ENCODE measurements around the gene TANGO2. TPM values are rescaled to one million over a fixed set of nuclear protein-coding genes. Genes with fewer than 3 reads are reported as not detected.

TANGO2 gene
- total RNA-seq, 1 donor from 2014 or later: 44.2 TPM

- Histone ChIP-seq H3K27me3 (ENCODE audit: control insufficient read depth, insufficient read depth, low read length) (no peaks in the 10 kb centered on the region), H3K4me3 (ENCODE audit: low read depth, low read length) (no peak overlapping the region), H3K36me3 (ENCODE audit: control insufficient read depth, insufficient read depth, low read length) (no peaks in the 10 kb centered on the region)
- FAIRE-seq: peak; percentile 43
- no peak for DNase-seq (ENCODE audit: low read depth)
- TF ChIP-seq CTCF (IDR thresholded peaks at IDR 0.05; ENCODE audit: insufficient read depth, low read length, severe bottlenecking): no peak
Observed at GRCh38 chr22:20009582-20010306, 11.2 kb upstream of the TANGO2 start.

- no peaks in the 10 kb centered on the region for H3K27me3 ChIP-seq (ENCODE audit: control insufficient read depth, insufficient read depth, low read length)
- DNase-seq (ENCODE audit: low read depth) (peak; percentile 60), FAIRE-seq (peak; percentile 95)
- no peak overlapping the region for H3K4me3 ChIP-seq (ENCODE audit: low read depth, low read length)
- no peaks in the 10 kb centered on the region for H3K36me3 ChIP-seq (ENCODE audit: control insufficient read depth, insufficient read depth, low read length)
- no peak for TF ChIP-seq CTCF (IDR thresholded peaks at IDR 0.05; ENCODE audit: insufficient read depth, low read length, severe bottlenecking)
Observed at GRCh38 chr22:20010307-20011122, 10.4 kb upstream of the TANGO2 start.

GRCh38 chr22:20011123-20011992 is 9.6 kb upstream of the TANGO2 start:
- H3K4me3 ChIP-seq (ENCODE audit: low read depth, low read length): no peak overlapping the region
- no peaks in the 10 kb centered on the region for H3K36me3 ChIP-seq (ENCODE audit: control insufficient read depth, insufficient read depth, low read length)
- no peaks in the 10 kb centered on the region for H3K27me3 ChIP-seq (ENCODE audit: control insufficient read depth, insufficient read depth, low read length)
- DNase-seq (ENCODE audit: low read depth): no peak
- no peak for TF ChIP-seq CTCF (IDR thresholded peaks at IDR 0.05; ENCODE audit: insufficient read depth, low read length, severe bottlenecking)
- FAIRE-seq: no peak

GRCh38 chr22:20011993-20012740 is 8.7 kb upstream of the TANGO2 start:
- TF ChIP-seq CTCF (IDR thresholded peaks at IDR 0.05; ENCODE audit: insufficient read depth, low read length, severe bottlenecking): no peak
- DNase-seq (ENCODE audit: low read depth): no peak
- H3K4me3 ChIP-seq (ENCODE audit: low read depth, low read length): no peak overlapping the region
- no peaks in the 10 kb centered on the region for H3K36me3 ChIP-seq (ENCODE audit: control insufficient read depth, insufficient read depth, low read length)
- no peaks in the 10 kb centered on the region for H3K27me3 ChIP-seq (ENCODE audit: control insufficient read depth, insufficient read depth, low read length)
- FAIRE-seq: no peak

GRCh38 chr22:20012741-20013331 is 8.1 kb upstream of the TANGO2 start:
- Histone ChIP-seq H3K36me3 (ENCODE audit: control insufficient read depth, insufficient read depth, low read length) (no peaks in the 10 kb centered on the region), H3K4me3 (ENCODE audit: low read depth, low read length) (no peak overlapping the region), H3K27me3 (ENCODE audit: control insufficient read depth, insufficient read depth, low read length) (peaks cover 5% of the 10 kb centered on the region)
- FAIRE-seq (no peak), DNase-seq (ENCODE audit: low read depth) (no peak)
- TF ChIP-seq CTCF (IDR thresholded peaks at IDR 0.05; ENCODE audit: insufficient read depth, low read length, severe bottlenecking): no peak
